Tibial nerve (tissue), 4 donors: Measurements from ENCODE around the gene GPC4. TPM values are rescaled to one million over a fixed set of nuclear protein-coding genes. Genes with fewer than 3 reads are reported as not detected.

Experiments used
- DNase-seq, 2 donors: peaks; one replicate each; pipeline ENCODE4 v3.0.0-alpha.2; 2019; ENCODE audit warnings: low spot score in 2 of 2
- H3K27ac ChIP-seq, 4 donors: fragments of 200-600 bp; sonication (generic) in 3 of 4; one replicate each; pipeline ENCODE4 v1.5.1; 2017 to 2019; ENCODE audit warnings: mild to moderate bottlenecking in 1 of 4
- H3K27me3 ChIP-seq, 2 donors: fragments of 200-600 bp; sonication (generic) in 1 of 2; one replicate each; pipeline versions ENCODE4 v1.5.1 to v1.6.0; 2017 to 2019
- H3K36me3 ChIP-seq, 3 donors: fragments of 200-600 bp; sonication (generic); one replicate each; pipeline ENCODE4 v1.5.1; 2018 to 2019
- H3K4me1 ChIP-seq, 4 donors: fragments of 200-600 bp; sonication (generic) in 3 of 4; one replicate each; pipeline ENCODE4 v1.5.1; 2017 to 2019
- H3K4me3 ChIP-seq, 4 donors: fragments of 200-600 bp; sonication (generic) in 3 of 4; one replicate each; pipeline ENCODE4 v1.5.1; 2017 to 2019; ENCODE audit warnings: mild to moderate bottlenecking in 1 of 4, moderate library complexity in 1 of 4
- H3K9me3 ChIP-seq, 4 donors: fragments of 200-600 bp; sonication (generic) in 3 of 4; one replicate each; pipeline ENCODE4 v1.5.1; 2017 to 2019
- CTCF ChIP-seq, 5 experiments: fragments of 200-600 bp in 3 of 5; fragments of 450-650 bp in 2 of 5; sonication (generic) in 3 of 5; IDR thresholded peaks; one replicate each; pipeline ENCODE4 v1.5.1; 2016 to 2019; ENCODE audit warnings: antibody characterized with exemption in 5 of 5, mild to moderate bottlenecking in 3 of 5, moderate library complexity in 2 of 5
- EP300 ChIP-seq, 2 donors: sonication (generic); formaldehyde crosslinking; IDR thresholded peaks; one replicate each; pipeline ENCODE4 v1.6.1; 2017; ENCODE audit warnings: antibody characterized with exemption in 2 of 2, mild to moderate bottlenecking in 1 of 2
- POLR2A ChIP-seq, 2 donors: fragments of 450-650 bp; IDR thresholded peaks; one replicate each; pipeline ENCODE4 v1.6.1; 2017; ENCODE audit warnings: antibody characterized with exemption in 2 of 2, mild to moderate bottlenecking in 2 of 2, moderate library complexity in 2 of 2
- WGBS, 2 donors: methylation state at CpG; one replicate each; pipeline ENCODE4 v1.1.5; 2018; 5-methylcytosine and 5-hydroxymethylcytosine counted together
- total RNA-seq, 4 donors: library from RNA; depleted of rRNA; stranded (reverse); fragments of >200 nt; gene quantifications; one replicate each; pipeline ENCODE4 v1.1.0, GENCODE V29; 2016

Gene GPC4
- total RNA-seq, 4 donors from 2014 or later, result 13.2 to 29.1 (median 25.5) TPM

- no peak overlapping the region for H3K4me3 ChIP-seq
- no peak for DNase-seq
- no peaks in the 10 kb centered on the region for H3K36me3 ChIP-seq
- WGBS, 2 donors, result 18 to 62% methylated on average over 3 to 10 of the region's 13 CpGs
- peaks cover 0 to 7% (median 0%) of the 10 kb centered on the region in 4 donors for H3K4me1 ChIP-seq
- no peaks in the 10 kb centered on the region for H3K9me3 ChIP-seq
- TF ChIP-seq EP300 (IDR thresholded peaks at IDR 0.05), result no peak
- TF ChIP-seq CTCF (IDR thresholded peaks at IDR 0.05), result no peak
- TF ChIP-seq POLR2A (IDR thresholded peaks at IDR 0.05), result no peak
- H3K27ac ChIP-seq, result no peak overlapping the region
- peaks cover 0 to 7% of the 10 kb centered on the region in 2 donors for H3K27me3 ChIP-seq
Measured at GRCh38 chrX:133265331-133265730, 150.0 kb downstream of the GPC4 start.

GRCh38 chrX:133258481-133258880, 156.8 kb downstream of the GPC4 start:
- no peaks in the 10 kb centered on the region for H3K36me3 ChIP-seq
- H3K9me3 ChIP-seq, result no peaks in the 10 kb centered on the region
- no peak overlapping the region for H3K27ac ChIP-seq
- no peaks in the 10 kb centered on the region for H3K27me3 ChIP-seq
- DNase-seq, result no peak
- no peak for TF ChIP-seq CTCF (IDR thresholded peaks at IDR 0.05)
- TF ChIP-seq EP300 (IDR thresholded peaks at IDR 0.05), result no peak
- no peak for TF ChIP-seq POLR2A (IDR thresholded peaks at IDR 0.05)
- no peaks in the 10 kb centered on the region for H3K4me1 ChIP-seq
- H3K4me3 ChIP-seq, result no peak overlapping the region

- 73 to 78% methylated on average over 3 of the region's 3 CpGs for WGBS, 2 donors
- Histone ChIP-seq H3K27me3 (no peaks in the 10 kb centered on the region), H3K9me3 (no peaks in the 10 kb centered on the region), H3K4me1 (no peaks in the 10 kb centered on the region), H3K27ac (no peak overlapping the region), H3K36me3 (no peaks in the 10 kb centered on the region), H3K4me3 (no peak overlapping the region)
- no peak for TF ChIP-seq CTCF (IDR thresholded peaks at IDR 0.05)
- no peak for TF ChIP-seq POLR2A (IDR thresholded peaks at IDR 0.05)
- no peak for TF ChIP-seq EP300 (IDR thresholded peaks at IDR 0.05)
- DNase-seq, result no peak
Measured at GRCh38 chrX:133254666-133255065, 160.6 kb downstream of the GPC4 start.

- Histone ChIP-seq H3K4me1 (no peaks in the 10 kb centered on the region), H3K27ac (no peak overlapping the region), H3K9me3 (peaks cover 0 to 12% (median 4%) of the 10 kb centered on the region in 4 donors), H3K36me3 (no peaks in the 10 kb centered on the region), H3K4me3 (no peak overlapping the region), H3K27me3 (no peaks in the 10 kb centered on the region)
- WGBS, 2 donors, result 62 to 76% methylated on average over 5 of the region's 5 CpGs
- no peak for DNase-seq
- TF ChIP-seq EP300 (IDR thresholded peaks at IDR 0.05) (no peak), POLR2A (IDR thresholded peaks at IDR 0.05) (no peak), CTCF (IDR thresholded peaks at IDR 0.05) (no peak)
Measured at GRCh38 chrX:133251204-133251603, 164.1 kb downstream of the GPC4 start.

GRCh38 chrX:133250184-133251100, 164.8 kb downstream of the GPC4 start:
- no peaks in the 10 kb centered on the region for H3K4me1 ChIP-seq
- H3K4me3 ChIP-seq, result no peak overlapping the region
- no peak overlapping the region for H3K27ac ChIP-seq
- 46 to 65% methylated on average over 5 of the region's 5 CpGs for WGBS, 2 donors
- no peaks in the 10 kb centered on the region for H3K36me3 ChIP-seq
- H3K27me3 ChIP-seq, result no peaks in the 10 kb centered on the region
- DNase-seq, result no peak
- peaks cover 0 to 16% (median 4%) of the 10 kb centered on the region in 4 donors for H3K9me3 ChIP-seq
- no peak for TF ChIP-seq POLR2A (IDR thresholded peaks at IDR 0.05)
- TF ChIP-seq CTCF (IDR thresholded peaks at IDR 0.05), result no peak
- no peak for TF ChIP-seq EP300 (IDR thresholded peaks at IDR 0.05)
